IMR-90 (cell line): ENCODE results near the gene TUBA3E. TPM values are rescaled to one million over a fixed set of nuclear protein-coding genes. Genes with fewer than 3 reads are reported as not detected.

Experiments used
- ATAC-seq: fragments of 200-7000 bp; cut with Tn5 transposase; 2 replicates; pipeline ENCODE4 v1.9.1; 2020; ENCODE audit warnings: low read depth, mild to moderate bottlenecking, moderate library complexity
- BruUV-seq: library from RNA; stranded (reverse); fragments of 400-500 nt; replicated peaks from 2 replicates; lab custom pipeline; 2021; lab: Mats Ljungman, UMichigan
- CTCF ChIA-PET: fragments of 300-600 bp; formaldehyde crosslinking; extraction: SDS; loops from one replicate; lab custom pipeline; 2021; ENCODE audit warnings: antibody characterized with exemption; lab: Yijun Ruan, JAX
- POLR2A ChIA-PET: fragments of 300-600 bp; sonication (Branson Sonifier 250); formaldehyde crosslinking; loops from one replicate; lab custom pipeline; 2022; ENCODE audit warnings: antibody characterized with exemption; ENCODE audit not compliant: unreplicated experiment; lab: Charles Lee
- DNase-seq: peaks from one replicate; pipeline ENCODE4 v3.0.0; 2013
- H2AFZ ChIP-seq: replicated peaks from 2 replicates; pipeline ENCODE3; 2013; ENCODE audit warnings: low read length, mild to moderate bottlenecking; ENCODE audit not compliant: poor library complexity
- H2AK5ac ChIP-seq: 2 replicates; pipeline ENCODE4 v1.6.1; 2013; ENCODE audit warnings: low read depth, low read length, inconsistent platforms
- H2AK9ac ChIP-seq: replicated peaks from 2 replicates; pipeline ENCODE3; 2013; ENCODE audit warnings: mild to moderate bottlenecking, low read depth, low read length, moderate library complexity; ENCODE audit not compliant: poor library complexity
- H2BK120ac ChIP-seq: 2 replicates; pipeline ENCODE4 v1.6.1; 2013; ENCODE audit warnings: low read depth, low read length, inconsistent platforms
- H2BK15ac ChIP-seq: 3 replicates; pipeline ENCODE4 v1.6.1; 2013; ENCODE audit warnings: low read depth, low read length, inconsistent platforms
- H2BK20ac ChIP-seq: 2 replicates; pipeline ENCODE4 v1.6.1; 2013; ENCODE audit warnings: low read depth, mild to moderate bottlenecking, inconsistent platforms, low read length, moderate library complexity
- H2BK5ac ChIP-seq: 2 replicates; pipeline ENCODE4 v1.6.1; 2013; ENCODE audit warnings: mild to moderate bottlenecking, low read depth, low read length, inconsistent platforms; ENCODE audit not compliant: poor library complexity, severe bottlenecking
- H3K14ac ChIP-seq: replicated peaks from 2 replicates; pipeline ENCODE4 v1.6.1; 2013; ENCODE audit warnings: low read depth, low read length, inconsistent platforms
- H3K18ac ChIP-seq: 2 replicates; pipeline ENCODE4 v1.6.1; 2013; ENCODE audit warnings: low read depth, low read length, control low read depth
- H3K23ac ChIP-seq: 2 replicates; pipeline ENCODE4 v1.6.1; 2013; ENCODE audit warnings: low read depth, low read length, inconsistent platforms
- H3K27ac ChIP-seq: 2 replicates; pipeline ENCODE4 v1.5.1; 2013; ENCODE audit warnings: mild to moderate bottlenecking, control low read depth, low read length; ENCODE audit not compliant: insufficient read depth
- H3K27me3 ChIP-seq: 2 replicates; pipeline ENCODE4 v1.6.1; 2013; ENCODE audit warnings: low read length; ENCODE audit not compliant: control insufficient read depth, insufficient read depth
- H3K36me3 ChIP-seq: 2 replicates; pipeline ENCODE4 v1.6.1; 2013; ENCODE audit warnings: low read length, mixed read lengths; ENCODE audit not compliant: control insufficient read depth, insufficient read depth
- H3K4ac ChIP-seq: 2 replicates; pipeline ENCODE4 v1.6.1; 2013; ENCODE audit warnings: low read depth, low read length, inconsistent platforms
- H3K4me1 ChIP-seq: 2 replicates; pipeline ENCODE4 v1.6.1; 2013; ENCODE audit warnings: low read length, mixed read lengths; ENCODE audit not compliant: control insufficient read depth, insufficient read depth
- H3K4me2 ChIP-seq: 2 replicates; pipeline ENCODE4 v1.6.1; 2013; ENCODE audit warnings: low read depth, mild to moderate bottlenecking, control low read depth, low read length, moderate library complexity
- H3K4me3 ChIP-seq: 2 replicates; pipeline ENCODE4 v1.5.1; 2013; ENCODE audit warnings: low read depth, mild to moderate bottlenecking, control low read depth, low read length, moderate library complexity; ENCODE audit not compliant: insufficient read depth
- H3K56ac ChIP-seq: 2 replicates; pipeline ENCODE4 v1.6.1; 2013; ENCODE audit warnings: low read length, inconsistent platforms; ENCODE audit not compliant: insufficient read depth; ENCODE audit errors: extremely low read depth
- H3K79me1 ChIP-seq, 2 experiments: 2 replicates each; pipeline ENCODE4 v1.6.1; 2013; ENCODE audit warnings: low read length in 2 of 2, inconsistent platforms in 1 of 2, low read depth in 1 of 2
- H3K9ac ChIP-seq: 2 replicates; pipeline ENCODE4 v1.6.1; 2013; ENCODE audit warnings: low read depth, low read length, control low read depth
- H3K9me1 ChIP-seq: 2 replicates; pipeline ENCODE4 v1.6.1; 2013; ENCODE audit warnings: low read length, inconsistent platforms; ENCODE audit not compliant: insufficient read depth
- H3K9me3 ChIP-seq: 2 replicates; pipeline ENCODE4 v1.6.1; 2013; ENCODE audit warnings: low read length; ENCODE audit not compliant: control insufficient read depth, insufficient read depth
- H4K20me1 ChIP-seq: 2 replicates; pipeline ENCODE4 v1.6.1; 2013; ENCODE audit warnings: low read length, inconsistent platforms; ENCODE audit not compliant: insufficient read depth
- H4K5ac ChIP-seq: 2 replicates; pipeline ENCODE4 v1.6.1; 2013; ENCODE audit warnings: mild to moderate bottlenecking, low read depth, low read length, control low read depth
- H4K8ac ChIP-seq, 2 experiments: 2 replicates each; pipeline ENCODE4 v1.6.1; 2013; ENCODE audit warnings: low read depth in 2 of 2, low read length in 2 of 2, control low read depth in 1 of 2, inconsistent platforms in 1 of 2
- H4K91ac ChIP-seq: 2 replicates; pipeline ENCODE4 v1.6.1; 2013; ENCODE audit warnings: low read depth, low read length, inconsistent platforms; ENCODE audit not compliant: insufficient read depth
- BHLHE40 ChIP-seq: fragments of 150-350 bp; IDR thresholded peaks from 2 replicates; pipeline ENCODE4 v1.6.1; 2016; ENCODE audit warnings: mild to moderate bottlenecking, low read depth, low read length
- CHD1 ChIP-seq: IDR thresholded peaks from 2 replicates; pipeline ENCODE4 v1.6.1; 2012; ENCODE audit warnings: low read depth, low read length, improper control_type of control experiment
- FOS ChIP-seq: fragments of 150-350 bp; IDR thresholded peaks from 2 replicates; pipeline ENCODE4 v1.6.1; 2016; ENCODE audit warnings: low read depth, low read length
- MAZ ChIP-seq: IDR thresholded peaks from 2 replicates; pipeline ENCODE4 v1.6.1; 2012; ENCODE audit warnings: low read depth, mild to moderate bottlenecking, low read length, improper control_type of control experiment, moderate library complexity, borderline replicate concordance
- MXI1 ChIP-seq: IDR thresholded peaks from 2 replicates; pipeline ENCODE4 v1.6.1; 2012; ENCODE audit warnings: low read depth, mild to moderate bottlenecking, low read length, moderate library complexity, borderline replicate concordance
- NFE2L2 ChIP-seq: fragments of 150-350 bp; IDR thresholded peaks from 2 replicates; pipeline ENCODE4 v1.6.1; 2016; ENCODE audit warnings: low read depth, mild to moderate bottlenecking, low read length
- RFX5 ChIP-seq: IDR thresholded peaks from 2 replicates; pipeline ENCODE4 v1.8.0; 2012; ENCODE audit warnings: low read depth, mild to moderate bottlenecking, low read length, moderate library complexity
- SMC3 ChIP-seq: fragments of 150-350 bp; IDR thresholded peaks from 2 replicates; pipeline ENCODE4 v1.6.1; 2016; ENCODE audit warnings: low read depth, mild to moderate bottlenecking, antibody characterized with exemption, low read length, moderate library complexity
- WGBS, 2 experiments: methylation state at CpG; one replicate each; pipeline versions ENCODE4 v1.1.5 to v1.1.7; 2013; ENCODE audit warnings: missing lambda C conversion rate in 2 of 2; ENCODE audit not compliant: insufficient read length in 1 of 2; ENCODE audit errors: extremely low coverage in 2 of 2; 5-methylcytosine and 5-hydroxymethylcytosine counted together
- dilution Hi-C: fragments of 300-500 bp; cut with HindIII; formaldehyde crosslinking; loops from one replicate; pipeline ENCODE4 v1.14.3; 2018; ENCODE audit warnings: low sequenced_read_pairs; ENCODE audit not compliant: unreplicated experiment
- in situ Hi-C: fragments of 300-500 bp; cut with MboI; formaldehyde crosslinking; loops from 3 replicates; pipeline ENCODE4 v1.14.3; 2019; ENCODE audit warnings: low sequenced_read_pairs, inconsistent platforms, mixed read lengths
- intact Hi-C: fragments of 100-400 bp; cut with micrococcal nuclease; formaldehyde crosslinking; loops from 2 replicates; pipeline ENCODE4 v1.10.0; 2022
- polyA plus RNA-seq, 3 experiments: library from polyadenylated mRNA; depleted of rRNA; stranded (reverse); fragments of >200 nt; gene quantifications; 2 replicates each; pipeline ENCODE4 v1.2.3, GENCODE V29; 2012; ENCODE audit warnings: low replicate concordance in 1 of 3
- total RNA-seq: library from RNA; depleted of rRNA; stranded (reverse); fragments of >200 nt; gene quantifications from 2 replicates; pipeline ENCODE4 v1.2.3, GENCODE V29; 2012
- TF ChIP-seq, protein P1 (sequence below): conservative IDR thresholded peaks from 2 replicates; pipeline ENCODE4 v1.5.1; 2012; ENCODE audit warnings: mild to moderate bottlenecking, low read depth, low read length, improper control_type of control experiment
- TF ChIP-seq, protein P2 (sequence below): fragments of 150-350 bp; IDR thresholded peaks from 2 replicates; pipeline ENCODE4 v1.6.1; 2016; ENCODE audit warnings: low read depth, mild to moderate bottlenecking, low read length, moderate library complexity, borderline replicate concordance

Gene TUBA3E
- total and polyA plus RNA-seq, 2 of the 4 experiments (the other 2 are of a cell fraction), result not detected

- Histone ChIP-seq H3K18ac (no peak overlapping the region), H3K9me1 (no peaks in the 10 kb centered on the region), H2AK5ac (no peak overlapping the region), H3K27ac (no peak overlapping the region), H3K14ac (no peak overlapping the region), H4K20me1 (no peaks in the 10 kb centered on the region), H4K5ac (no peak overlapping the region), H2BK120ac (no peak overlapping the region), H4K91ac (no peak overlapping the region), H2BK5ac (no peak overlapping the region), H3K4me1 (no peaks in the 10 kb centered on the region), H3K56ac (no peak overlapping the region), H3K27me3 (no peaks in the 10 kb centered on the region), H2AK9ac (no peak overlapping the region), H3K36me3 (peaks cover 49% of the 10 kb centered on the region), H3K4me3 (no peak overlapping the region), H2BK20ac (no peak overlapping the region), H3K4me2 (no peak overlapping the region), H2BK15ac (no peak overlapping the region), H4K8ac (no peak overlapping the region), H3K4ac (no peak overlapping the region), H3K23ac (no peak overlapping the region), H2AFZ (no peak overlapping the region), H3K79me1 (peaks cover 3 to 10% of the 10 kb centered on the region in 2 experiments; a peak in 3 of 4 replicates), H3K9ac (no peak overlapping the region), H3K9me3 (no peaks in the 10 kb centered on the region)
- TF ChIP-seq, protein P1, sequence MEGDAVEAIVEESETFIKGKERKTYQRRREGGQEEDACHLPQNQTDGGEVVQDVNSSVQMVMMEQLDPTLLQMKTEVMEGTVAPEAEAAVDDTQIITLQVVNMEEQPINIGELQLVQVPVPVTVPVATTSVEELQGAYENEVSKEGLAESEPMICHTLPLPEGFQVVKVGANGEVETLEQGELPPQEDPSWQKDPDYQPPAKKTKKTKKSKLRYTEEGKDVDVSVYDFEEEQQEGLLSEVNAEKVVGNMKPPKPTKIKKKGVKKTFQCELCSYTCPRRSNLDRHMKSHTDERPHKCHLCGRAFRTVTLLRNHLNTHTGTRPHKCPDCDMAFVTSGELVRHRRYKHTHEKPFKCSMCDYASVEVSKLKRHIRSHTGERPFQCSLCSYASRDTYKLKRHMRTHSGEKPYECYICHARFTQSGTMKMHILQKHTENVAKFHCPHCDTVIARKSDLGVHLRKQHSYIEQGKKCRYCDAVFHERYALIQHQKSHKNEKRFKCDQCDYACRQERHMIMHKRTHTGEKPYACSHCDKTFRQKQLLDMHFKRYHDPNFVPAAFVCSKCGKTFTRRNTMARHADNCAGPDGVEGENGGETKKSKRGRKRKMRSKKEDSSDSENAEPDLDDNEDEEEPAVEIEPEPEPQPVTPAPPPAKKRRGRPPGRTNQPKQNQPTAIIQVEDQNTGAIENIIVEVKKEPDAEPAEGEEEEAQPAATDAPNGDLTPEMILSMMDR, result no peak
- TF ChIP-seq CHD1 (no peak), MAZ (no peak), FOS (no peak), MXI1 (no peak), NFE2L2 (no peak), RFX5 (no peak), BHLHE40 (no peak), SMC3 (no peak)
- TF ChIP-seq, protein P2, sequence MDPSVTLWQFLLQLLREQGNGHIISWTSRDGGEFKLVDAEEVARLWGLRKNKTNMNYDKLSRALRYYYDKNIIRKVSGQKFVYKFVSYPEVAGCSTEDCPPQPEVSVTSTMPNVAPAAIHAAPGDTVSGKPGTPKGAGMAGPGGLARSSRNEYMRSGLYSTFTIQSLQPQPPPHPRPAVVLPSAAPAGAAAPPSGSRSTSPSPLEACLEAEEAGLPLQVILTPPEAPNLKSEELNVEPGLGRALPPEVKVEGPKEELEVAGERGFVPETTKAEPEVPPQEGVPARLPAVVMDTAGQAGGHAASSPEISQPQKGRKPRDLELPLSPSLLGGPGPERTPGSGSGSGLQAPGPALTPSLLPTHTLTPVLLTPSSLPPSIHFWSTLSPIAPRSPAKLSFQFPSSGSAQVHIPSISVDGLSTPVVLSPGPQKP, result no peak
- CTCF ChIA-PET, result no interaction called here
- POLR2A ChIA-PET, result no interaction called here
- WGBS, 2 experiments, result no CpG with 5 or more reads among the region's 7 CpGs
- in situ Hi-C loops, result loop anchor here (25.0 kb wide), 1 partner anchor 1342 kb away; no protein-coding TSS in a partner anchor
- dilution Hi-C loops, result no loop called here
- BruUV-seq, result no TSS peak
- ATAC-seq, result no peak
- no peak for DNase-seq
- intact Hi-C loops, result no loop called here
These were observed 28.3 kb downstream of the TUBA3E start for GRCh38 chr2:130169896-130170295.
